PC-9 (cell line): ENCODE data around the gene HIF1A.

Experiments used
- CTCF ChIP-seq: fragments of 200-600 bp; sonication (generic); conservative IDR thresholded peaks from 2 replicates; pipeline ENCODE4 v1.6.1; 2017; ENCODE audit warnings: mixed run types, antibody characterized with exemption, mild to moderate bottlenecking, moderate library complexity
- EZH2 ChIP-seq: fragments of 200-600 bp; sonication (generic); IDR thresholded peaks from 2 replicates; pipeline ENCODE4 v1.8.0; 2017; ENCODE audit warnings: antibody characterized with exemption, low read depth

- no peak for TF ChIP-seq EZH2
- TF ChIP-seq CTCF = no peak
Measured at GRCh38 chr14:61653507-61653906, 41.8 kb upstream of the HIF1A start.
